ENCODE results near the gene DCXR. TPM values are rescaled to one million over a fixed set of nuclear protein-coding genes. Genes with fewer than 3 reads are reported as not detected.

The DCXR gene
- total RNA-seq (100 to 1,000 TPM in 6 of 7 donors, 10 to 100 TPM in 1; 87.6 to 217 (median 131) TPM), polyA plus RNA-seq (100 to 1,000 TPM in 1 of 2 donors, 10 to 100 TPM in 1; 16.7 to 144 TPM)
- long read RNA-seq, donor 1, transcript DCXR-201 (8 exons, 887 nt), result major isoform, 25 of 60 reads
- long read RNA-seq, donor 1, partial matches to known transcripts, result 13 of 60 reads
- long read RNA-seq, donor 1, other reads (novel, unspliced or antisense), result 11 of 60 reads
- long read RNA-seq, donor 2, transcript DCXR-201 (8 exons, 887 nt), result major isoform, 32 of 50 reads
- long read RNA-seq, donor 2, partial matches to known transcripts, result 6 of 50 reads
- long read RNA-seq, donor 2, other reads (novel, unspliced or antisense), result 0 of 50 reads
- long read RNA-seq, donor 3, transcript DCXR-213 (7 exons, 915 nt), result minor isoform, 8 of 126 reads
- long read RNA-seq, donor 3, transcript DCXR-201 (8 exons, 887 nt), result major isoform, 59 of 126 reads
- long read RNA-seq, donor 3, partial matches to known transcripts, result 34 of 126 reads
- long read RNA-seq, donor 3, other reads (novel, unspliced or antisense), result 20 of 126 reads

DNA sequence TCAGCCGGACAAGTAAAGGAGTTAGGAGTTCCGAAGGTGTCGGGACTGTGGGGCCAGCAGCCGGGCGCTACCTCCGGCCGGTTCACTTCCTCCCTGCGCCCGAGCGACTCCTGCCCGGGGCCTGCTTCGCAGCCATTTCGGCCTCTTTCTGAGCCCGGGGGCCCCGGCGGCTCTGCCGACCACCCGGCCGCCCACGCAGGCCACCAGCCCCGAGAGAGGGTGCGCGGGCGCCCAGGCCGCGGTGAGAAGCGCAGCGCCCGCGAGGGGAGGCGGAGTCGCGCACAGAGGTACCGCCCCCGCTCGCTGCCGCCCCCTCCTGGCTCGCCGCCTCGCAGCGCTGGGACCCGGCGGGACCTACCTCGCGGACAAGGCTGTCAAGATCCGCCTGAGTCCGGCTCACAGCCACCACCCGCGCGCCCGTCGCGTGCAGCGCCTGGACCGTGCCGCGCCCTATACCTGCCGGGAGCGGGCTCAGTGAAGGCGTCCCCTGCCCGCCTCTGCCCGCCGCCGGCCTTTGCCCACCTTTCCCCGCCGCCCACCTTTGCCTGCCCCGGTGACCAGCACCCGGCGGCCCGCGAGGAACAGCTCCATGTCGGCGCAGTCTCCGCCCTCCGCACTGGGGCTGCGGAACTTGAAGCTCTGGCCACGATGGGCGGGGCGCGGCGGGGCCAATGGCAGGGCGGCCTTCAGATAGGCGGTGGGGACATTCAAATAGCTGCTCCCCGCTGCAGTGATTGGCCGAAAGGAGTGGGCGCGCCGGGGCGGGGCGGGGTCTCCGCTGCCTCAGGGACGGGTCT, at the start of gene DCXR:
Gene DCXR, minus strand, starts transcription at position 606 of the 797 bp plus-strand sequence. Its CDS starts 15 bp downstream, at position 591.
- Histone ChIP-seq H3K9me3 (no peaks in the 10 kb centered on the region), H3K27ac (peak within 1 kb of the TSS; percentile 58 to 91), H3K36me3 (no peaks in the 10 kb centered on the region), H3K27me3 (no peaks in the 10 kb centered on the region), H3K4me3 (peak within 1 kb of the TSS; percentile 75), H3K4me1 (ENCODE audit: insufficient read depth) (peaks cover 8% of the 10 kb centered on the region)
- DNase-seq, result peak; percentile 94 to 98 (median 96)
- TF ChIP-seq POLR2A (IDR thresholded peaks at IDR 0.05) (peak; percentile 96), EP300 (IDR thresholded peaks at IDR 0.05) (no peak)
- TF ChIP-seq, protein P1, sequence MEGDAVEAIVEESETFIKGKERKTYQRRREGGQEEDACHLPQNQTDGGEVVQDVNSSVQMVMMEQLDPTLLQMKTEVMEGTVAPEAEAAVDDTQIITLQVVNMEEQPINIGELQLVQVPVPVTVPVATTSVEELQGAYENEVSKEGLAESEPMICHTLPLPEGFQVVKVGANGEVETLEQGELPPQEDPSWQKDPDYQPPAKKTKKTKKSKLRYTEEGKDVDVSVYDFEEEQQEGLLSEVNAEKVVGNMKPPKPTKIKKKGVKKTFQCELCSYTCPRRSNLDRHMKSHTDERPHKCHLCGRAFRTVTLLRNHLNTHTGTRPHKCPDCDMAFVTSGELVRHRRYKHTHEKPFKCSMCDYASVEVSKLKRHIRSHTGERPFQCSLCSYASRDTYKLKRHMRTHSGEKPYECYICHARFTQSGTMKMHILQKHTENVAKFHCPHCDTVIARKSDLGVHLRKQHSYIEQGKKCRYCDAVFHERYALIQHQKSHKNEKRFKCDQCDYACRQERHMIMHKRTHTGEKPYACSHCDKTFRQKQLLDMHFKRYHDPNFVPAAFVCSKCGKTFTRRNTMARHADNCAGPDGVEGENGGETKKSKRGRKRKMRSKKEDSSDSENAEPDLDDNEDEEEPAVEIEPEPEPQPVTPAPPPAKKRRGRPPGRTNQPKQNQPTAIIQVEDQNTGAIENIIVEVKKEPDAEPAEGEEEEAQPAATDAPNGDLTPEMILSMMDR (IDR thresholded peaks at IDR 0.05), result peak; percentile 72 to 95 (median 85)
- intact Hi-C loops (cut with DNase I), result no loop called here
- 0 to 1% (median 0%) methylated on average over 79 to 92 of the region's 92 CpGs for WGBS, 3 donors

DNA sequence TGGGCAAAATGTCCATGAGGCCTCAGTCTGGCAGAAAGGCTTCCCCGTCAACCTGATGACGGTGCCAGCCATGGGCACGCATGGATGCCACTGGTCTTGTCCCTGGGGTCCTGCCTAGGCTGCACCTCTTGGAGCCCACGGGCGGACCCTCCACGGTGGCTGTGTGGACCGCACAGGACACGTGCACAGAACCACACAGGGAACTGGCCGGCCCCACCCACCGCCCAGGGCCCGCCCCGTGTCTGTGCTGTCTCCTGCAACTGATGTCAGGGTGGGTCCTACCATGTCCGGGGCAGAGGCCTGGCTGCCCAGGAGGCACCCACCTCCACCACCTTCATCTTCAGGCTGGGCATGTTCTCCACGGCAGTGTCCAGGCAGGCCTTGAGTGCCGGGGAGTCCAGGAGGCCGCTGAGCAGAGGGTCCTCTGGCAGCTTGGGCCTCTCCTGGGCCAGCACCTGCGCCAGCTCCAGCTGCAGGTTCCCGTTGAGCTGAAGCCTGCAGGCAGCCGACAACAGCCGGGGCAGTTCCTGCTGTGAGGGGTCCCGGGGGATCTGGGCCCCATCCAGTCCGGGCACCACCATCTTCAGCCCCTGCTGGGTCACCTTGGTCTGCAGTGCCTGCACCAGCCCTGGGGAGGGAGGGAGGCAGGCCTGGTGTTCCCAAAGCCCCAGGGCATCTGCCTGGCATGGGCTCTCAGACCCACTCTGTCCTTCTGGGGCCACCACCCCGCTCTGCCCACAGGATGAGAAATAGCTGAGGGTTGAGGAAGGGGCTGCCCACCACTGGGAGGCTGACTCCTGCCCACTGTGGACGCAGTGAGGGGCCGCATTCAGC, 48.7 kb upstream of the DCXR start:
- no peak overlapping the region for H3K4me3 ChIP-seq
- no peaks in the 10 kb centered on the region for H3K27me3 ChIP-seq
- TF ChIP-seq, protein P1 (IDR thresholded peaks at IDR 0.05), result no peak
- TF ChIP-seq EP300 (IDR thresholded peaks at IDR 0.05), result no peak
- no peak for TF ChIP-seq POLR2A (IDR thresholded peaks at IDR 0.05)
- no peaks in the 10 kb centered on the region for H3K36me3 ChIP-seq
- intact Hi-C loops (cut with DNase I), result no loop called here
- no peaks in the 10 kb centered on the region for H3K9me3 ChIP-seq
- peak in 1 of 5 donors; percentile 21 for DNase-seq
- no peak overlapping the region for H3K27ac ChIP-seq
- no peaks in the 10 kb centered on the region for H3K4me1 ChIP-seq (ENCODE audit: insufficient read depth)
- 84 to 89% (median 88%) methylated on average over 22 to 25 of the region's 25 CpGs for WGBS, 3 donors

DNA sequence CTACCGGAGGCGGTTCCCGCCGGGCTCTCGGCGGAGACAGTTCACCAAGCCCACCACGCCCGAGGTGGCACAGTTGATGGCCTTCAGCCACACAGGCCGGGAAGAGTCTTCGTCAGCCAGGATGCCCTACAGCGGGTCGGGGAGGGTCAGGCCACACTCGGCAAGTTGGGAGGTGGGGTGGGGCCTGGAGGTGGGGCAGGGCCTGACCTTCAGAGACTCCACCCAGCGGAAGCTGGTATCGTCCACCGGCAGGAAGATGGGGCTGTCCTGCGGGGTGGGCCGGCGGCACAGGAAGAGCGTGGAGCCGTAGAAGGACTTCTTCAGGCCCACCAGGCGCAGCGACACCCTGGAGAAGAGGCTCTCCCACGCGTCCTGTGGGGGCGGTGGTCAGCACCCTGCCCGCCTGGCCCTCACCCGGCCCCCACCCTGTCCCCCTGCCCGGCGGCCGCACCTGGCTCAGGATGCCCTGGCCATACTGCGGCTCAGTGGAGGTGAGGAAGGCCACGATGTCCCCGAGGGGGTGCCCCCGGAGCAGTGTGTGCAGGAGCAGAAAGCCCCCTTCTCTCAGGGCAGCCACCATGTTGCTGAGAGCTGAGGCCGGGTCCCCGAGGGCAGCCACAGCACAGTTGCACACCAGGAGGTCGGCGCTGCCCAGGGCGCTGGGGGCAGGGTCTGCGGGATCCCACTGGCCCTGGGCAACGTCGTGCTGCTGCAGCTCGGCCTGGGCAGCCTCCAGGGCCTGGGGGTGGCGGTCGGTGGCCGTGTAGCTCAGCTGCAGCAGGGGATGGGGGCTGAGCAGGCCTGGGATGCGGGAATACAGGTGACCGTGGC, 47.7 kb upstream of the DCXR start:
- TF ChIP-seq POLR2A (IDR thresholded peaks at IDR 0.05) (no peak), EP300 (IDR thresholded peaks at IDR 0.05) (no peak)
- TF ChIP-seq, protein P1 (IDR thresholded peaks at IDR 0.05), result no peak
- Histone ChIP-seq H3K27ac (no peak overlapping the region), H3K36me3 (no peaks in the 10 kb centered on the region), H3K4me1 (ENCODE audit: insufficient read depth) (no peaks in the 10 kb centered on the region), H3K4me3 (no peak overlapping the region), H3K9me3 (no peaks in the 10 kb centered on the region), H3K27me3 (no peaks in the 10 kb centered on the region)
- WGBS, 3 donors, result 81 to 87% (median 84%) methylated on average over 49 of the region's 49 CpGs
- intact Hi-C loops (cut with DNase I), result no loop called here
- no peak for DNase-seq
